ENCODE data around the gene MACC1. TPM values are rescaled to one million over a fixed set of nuclear protein-coding genes. Genes with fewer than 3 reads are reported as not detected.
"Not testable (repeated sequence)": the region's sequence is repeated elsewhere in the genome, so short reads cannot be mapped to it uniquely, and the experiment has no call there.

The MACC1 gene
- total RNA-seq, 1 donor = 0.36 TPM

GRCh38 chr7:20128001-20128400 lies 89.2 kb downstream of the MACC1 start:
- Histone ChIP-seq H3K9me3 (ENCODE audit: low read depth, low read length) (no peaks in the 10 kb centered on the region), H3K27me3 (ENCODE audit: insufficient read depth, low read length) (no peaks in the 10 kb centered on the region), H3K79me2 (ENCODE audit: insufficient read depth, low read length) (no peaks in the 10 kb centered on the region), H3K4me3 (ENCODE audit: insufficient read depth, low read length) (no peak overlapping the region), H4K20me1 (ENCODE audit: insufficient read depth, low read length) (no peaks in the 10 kb centered on the region), H3K27ac (ENCODE audit: low read depth, low read length) (no peak overlapping the region), H3K36me3 (ENCODE audit: insufficient read depth, low read length) (no peaks in the 10 kb centered on the region), H3K4me2 (ENCODE audit: insufficient read depth, low read length) (no peak overlapping the region), H3K4me1 (ENCODE audit: insufficient read depth, low read length) (no peaks in the 10 kb centered on the region), H2AFZ (ENCODE audit: low read length) (peak overlapping the region; percentile 22)
- DNase-seq (ENCODE audit: insufficient read length, low spot score, missing footprints) = no peak
- TF ChIP-seq CTCF (IDR thresholded peaks at IDR 0.05; ENCODE audit: extremely low read depth, low read depth, low read length) = no peak

DNA sequence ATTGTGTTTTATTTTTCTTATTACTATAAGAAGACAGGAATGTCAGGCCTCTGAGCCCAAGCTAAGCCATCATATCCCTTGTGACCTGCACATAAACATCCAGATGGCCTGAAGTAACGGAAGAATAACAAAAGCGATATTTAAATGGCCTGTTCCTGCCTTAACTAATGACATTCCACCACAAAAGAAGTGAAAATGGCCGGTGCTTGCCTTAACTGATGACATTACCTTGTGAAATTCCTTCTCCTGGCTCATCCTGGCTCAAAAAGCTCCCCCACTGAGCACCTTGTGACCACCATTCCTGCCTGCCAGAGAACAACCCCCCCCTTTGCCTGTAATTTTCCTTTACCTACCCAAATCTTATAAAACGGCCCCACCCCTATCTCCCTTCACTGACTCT lies 91.1 kb downstream of the MACC1 start:
- not testable (repeated sequence) for H3K4me2 ChIP-seq (ENCODE audit: insufficient read depth, low read length); H3K27me3 ChIP-seq (ENCODE audit: insufficient read depth, low read length); H3K27ac ChIP-seq (ENCODE audit: low read depth, low read length); DNase-seq (ENCODE audit: insufficient read length, low spot score, missing footprints); H2AFZ ChIP-seq (ENCODE audit: low read length); H3K79me2 ChIP-seq (ENCODE audit: insufficient read depth, low read length); H3K4me3 ChIP-seq (ENCODE audit: insufficient read depth, low read length); H3K36me3 ChIP-seq (ENCODE audit: insufficient read depth, low read length); H3K9me3 ChIP-seq (ENCODE audit: low read depth, low read length); H4K20me1 ChIP-seq (ENCODE audit: insufficient read depth, low read length); H3K4me1 ChIP-seq (ENCODE audit: insufficient read depth, low read length)

DNA sequence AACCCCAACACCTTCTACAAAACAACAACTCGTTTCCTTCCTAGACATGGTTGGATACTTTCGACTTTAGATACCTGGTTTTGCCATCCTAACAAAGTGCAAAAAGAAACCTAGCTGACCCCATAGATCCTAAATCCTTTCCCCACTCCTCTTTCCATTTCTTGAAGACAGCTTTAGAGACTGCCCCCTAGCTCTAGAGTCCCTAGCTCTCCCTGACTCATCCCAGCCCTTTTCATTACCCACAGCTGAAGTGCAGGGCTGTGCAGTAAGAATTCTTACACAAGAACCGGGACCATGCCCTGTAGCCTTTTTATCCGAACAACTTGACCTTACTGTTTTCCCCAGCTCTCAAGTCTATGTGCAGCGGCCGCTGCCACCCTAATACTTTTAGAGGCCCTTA lies 93.1 kb downstream of the MACC1 start:
- not testable (repeated sequence) for H4K20me1 ChIP-seq (ENCODE audit: insufficient read depth, low read length); H3K27me3 ChIP-seq (ENCODE audit: insufficient read depth, low read length)

DNA sequence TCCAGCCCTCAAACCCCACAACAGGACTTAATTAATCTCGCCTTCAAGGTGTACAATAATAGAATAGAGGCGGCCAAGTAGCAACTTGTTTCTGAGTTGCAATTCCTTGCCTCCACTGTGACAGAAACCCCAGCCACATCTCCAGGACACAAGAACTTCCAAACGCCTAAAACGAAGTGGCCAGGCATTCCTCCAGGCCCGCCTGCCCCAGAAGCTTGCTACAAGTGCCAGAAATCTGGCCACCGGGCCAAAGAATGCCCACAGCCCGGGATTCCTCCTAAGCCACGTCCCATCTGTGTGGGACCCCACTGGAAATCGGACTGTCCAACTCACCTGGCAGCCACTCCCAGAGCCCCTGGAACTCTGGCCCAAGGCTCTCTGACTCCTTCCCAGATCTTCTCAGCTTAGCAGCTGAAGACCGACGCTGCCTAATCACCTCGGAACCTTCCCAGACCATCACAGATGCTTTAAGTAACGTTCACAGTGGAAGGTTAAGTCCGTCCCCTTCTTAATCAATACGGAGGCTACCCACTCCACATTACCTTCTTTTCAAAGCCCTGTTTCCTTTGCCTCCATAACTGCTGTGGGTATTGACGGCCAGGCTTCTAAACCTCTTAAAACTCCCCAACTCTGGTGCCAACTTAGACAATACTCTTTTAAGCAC lies 94.4 kb downstream of the MACC1 start:
- not testable (repeated sequence) for H3K9me3 ChIP-seq (ENCODE audit: low read depth, low read length); H3K27me3 ChIP-seq (ENCODE audit: insufficient read depth, low read length); H3K36me3 ChIP-seq (ENCODE audit: insufficient read depth, low read length); H3K4me2 ChIP-seq (ENCODE audit: insufficient read depth, low read length); DNase-seq (ENCODE audit: insufficient read length, low spot score, missing footprints); H3K4me3 ChIP-seq (ENCODE audit: insufficient read depth, low read length); H3K27ac ChIP-seq (ENCODE audit: low read depth, low read length); H2AFZ ChIP-seq (ENCODE audit: low read length); H3K79me2 ChIP-seq (ENCODE audit: insufficient read depth, low read length); H3K4me1 ChIP-seq (ENCODE audit: insufficient read depth, low read length); H4K20me1 ChIP-seq (ENCODE audit: insufficient read depth, low read length)

More for the DNA sequence above, 93.1 kb downstream of the MACC1 start:
- not testable (repeated sequence) for H3K79me2 ChIP-seq (ENCODE audit: insufficient read depth, low read length); DNase-seq (ENCODE audit: insufficient read length, low spot score, missing footprints); H3K9me3 ChIP-seq (ENCODE audit: low read depth, low read length); H3K4me1 ChIP-seq (ENCODE audit: insufficient read depth, low read length); H3K27ac ChIP-seq (ENCODE audit: low read depth, low read length); H3K4me2 ChIP-seq (ENCODE audit: insufficient read depth, low read length); H2AFZ ChIP-seq (ENCODE audit: low read length); H3K36me3 ChIP-seq (ENCODE audit: insufficient read depth, low read length); H3K4me3 ChIP-seq (ENCODE audit: insufficient read depth, low read length)

DNA sequence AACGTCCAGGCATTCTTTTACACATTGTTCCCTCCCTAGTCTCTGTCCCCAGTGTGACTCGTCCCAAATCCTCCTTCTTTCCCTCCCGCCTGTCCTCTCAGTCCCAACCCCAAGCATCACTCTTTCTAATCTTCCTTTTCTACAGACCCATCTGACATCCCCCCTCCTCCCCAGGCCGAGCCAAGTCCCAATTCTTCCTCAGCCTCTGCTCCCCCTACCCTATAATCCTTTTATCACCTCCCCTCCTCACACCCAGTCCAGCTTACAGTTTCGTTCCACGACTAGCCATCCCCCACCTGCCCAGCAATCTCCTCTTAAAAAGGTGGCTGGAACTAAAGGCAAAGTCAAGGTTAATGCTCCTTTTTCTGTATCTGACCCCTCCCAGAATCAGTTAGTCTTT lies 95.1 kb downstream of the MACC1 start:
- Histone ChIP-seq H3K4me1 (ENCODE audit: insufficient read depth, low read length) (no peaks in the 10 kb centered on the region), H3K9me3 (ENCODE audit: low read depth, low read length) (no peaks in the 10 kb centered on the region), H3K27ac (ENCODE audit: low read depth, low read length) (no peak overlapping the region), H2AFZ (ENCODE audit: low read length) (no peak overlapping the region), H3K36me3 (ENCODE audit: insufficient read depth, low read length) (no peaks in the 10 kb centered on the region), H3K4me2 (ENCODE audit: insufficient read depth, low read length) (no peak overlapping the region), H3K4me3 (ENCODE audit: insufficient read depth, low read length) (no peak overlapping the region), H4K20me1 (ENCODE audit: insufficient read depth, low read length) (no peaks in the 10 kb centered on the region), H3K27me3 (ENCODE audit: insufficient read depth, low read length) (no peaks in the 10 kb centered on the region), H3K79me2 (ENCODE audit: insufficient read depth, low read length) (no peaks in the 10 kb centered on the region)
- no peak for TF ChIP-seq CTCF (IDR thresholded peaks at IDR 0.05; ENCODE audit: extremely low read depth, low read depth, low read length)
- no peak for DNase-seq (ENCODE audit: insufficient read length, low spot score, missing footprints)
